HepG2 (cell line): Measurements from ENCODE around the gene YEATS2. TPM values are rescaled to one million over a fixed set of nuclear protein-coding genes. Genes with fewer than 3 reads are reported as not detected.

ENCODE experiments used
- ATAC-seq: fragments of 200-7000 bp; cut with Tn5 transposase; 3 replicates; pipeline ENCODE4 v1.9.1; 2020; ENCODE audit warnings: mild to moderate bottlenecking, moderate library complexity
- BruUV-seq: library from RNA; stranded (reverse); fragments of 400-500 nt; replicated peaks from 2 replicates; lab custom pipeline; 2021; lab: Mats Ljungman, UMichigan
- CTCF ChIA-PET: fragments of 300-600 bp; formaldehyde crosslinking; extraction: SDS; loops from one replicate; lab custom pipeline; 2021; ENCODE audit warnings: low total read pairs, inconsistent platforms, low intra/inter-chr PET ratio; lab: Yijun Ruan, JAX
- POLR2A ChIA-PET: fragments of 350-600 bp; sonication (Branson Sonifier 250); formaldehyde crosslinking; loops from one replicate; lab custom pipeline; 2020; ENCODE audit warnings: antibody characterized with exemption, inconsistent platforms; lab: Yijun Ruan, JAX
- DNase-seq: peaks from one replicate; pipeline ENCODE4 v3.0.0-alpha.2; 2015; ENCODE audit warnings: low spot score
- FAIRE-seq: peaks from 3 replicates; lab custom pipeline; 2011; peaks lifted over from hg19 to GRCh38; lab: Jason Lieb, UNC
- H2AFZ ChIP-seq: one replicate; pipeline ENCODE4 v1.6.1; 2011; ENCODE audit warnings: low read length, inconsistent platforms
- H3K27ac ChIP-seq: fragments of 300-600 bp; 3 replicates; pipeline ENCODE4 v1.8.0; 2011; ENCODE audit warnings: mixed run types, mild to moderate bottlenecking, mixed read lengths, low read length, inconsistent platforms; ENCODE audit not compliant: insufficient read depth; ENCODE audit errors: extremely low read length
- H3K27me3 ChIP-seq, 2 experiments: fragments of 200-600 bp in 1 of 2; 2 replicates in 1 of 2; 3 replicates in 1 of 2; pipeline versions ENCODE4 v1.6.0 to v1.8.0; 2011; ENCODE audit warnings: low read length in 2 of 2, mild to moderate bottlenecking in 2 of 2, moderate library complexity in 2 of 2, inconsistent platforms in 1 of 2; ENCODE audit not compliant: insufficient read depth in 2 of 2, control insufficient read depth in 1 of 2
- H3K36me3 ChIP-seq, 2 experiments: fragments of 200-600 bp in 1 of 2; replicated peaks in 1 of 2; 2 replicates in 1 of 2; 3 replicates in 1 of 2; pipeline versions ENCODE4 v1.5.1 to v1.8.0; 2011; ENCODE audit warnings: low read length in 2 of 2, inconsistent platforms in 1 of 2; ENCODE audit not compliant: insufficient read depth in 2 of 2, control insufficient read depth in 1 of 2
- H3K4me1 ChIP-seq: 2 replicates; pipeline ENCODE4 v1.5.1; 2012; ENCODE audit warnings: low read length, inconsistent platforms; ENCODE audit not compliant: insufficient read depth
- H3K4me2 ChIP-seq: 2 replicates; pipeline ENCODE4 v1.6.0; 2011; ENCODE audit warnings: low read depth, low read length, inconsistent platforms
- H3K4me3 ChIP-seq, 3 experiments: fragments of 200-600 bp in 1 of 3; sonication (generic), shearing (Covaris generic) in 1 of 3; replicated peaks in 1 of 3; 2 replicates each; pipeline ENCODE4 v1.5.1; 2011 to 2016; ENCODE audit warnings: low read length in 3 of 3, inconsistent platforms in 2 of 3, low read depth in 2 of 3, mild to moderate bottlenecking in 2 of 3, control low read depth in 1 of 3, mixed read lengths in 1 of 3; ENCODE audit not compliant: insufficient read depth in 1 of 3
- H3K79me2 ChIP-seq: one replicate; pipeline ENCODE4 v1.6.1; 2011; ENCODE audit warnings: low read length, inconsistent platforms; ENCODE audit not compliant: insufficient read depth
- H3K9ac ChIP-seq: 2 replicates; pipeline ENCODE4 v1.6.0; 2011; ENCODE audit warnings: mild to moderate bottlenecking, low read depth, low read length, inconsistent platforms; ENCODE audit not compliant: insufficient read depth
- H3K9me3 ChIP-seq: 2 replicates; pipeline ENCODE4 v1.5.1; 2012; ENCODE audit warnings: mild to moderate bottlenecking, low read length
- H4K20me1 ChIP-seq: 2 replicates; pipeline ENCODE4 v1.6.0; 2011; ENCODE audit warnings: inconsistent platforms, mild to moderate bottlenecking, low read length, moderate library complexity; ENCODE audit not compliant: insufficient read depth
- CEBPB ChIP-seq: IDR thresholded peaks from 2 replicates; pipeline ENCODE4 v1.6.1; 2011; ENCODE audit warnings: low read depth, low read length, improper control_type of control experiment, borderline replicate concordance
- FOXA3 ChIP-seq: IDR thresholded peaks from 2 replicates; pipeline ENCODE4 v1.6.1; 2016; ENCODE audit warnings: missing genetic modification reagents, missing compliant biosample characterization
- GATAD1 ChIP-seq: IDR thresholded peaks from 2 replicates; pipeline ENCODE4 v1.6.1; 2016; ENCODE audit warnings: missing genetic modification reagents, missing compliant biosample characterization
- GFI1 ChIP-seq: sonication (generic); formaldehyde crosslinking; IDR thresholded peaks from 2 replicates; pipeline ENCODE4 v1.5.0; 2020; ENCODE audit warnings: missing genetic modification reagents, mild to moderate bottlenecking, borderline replicate concordance
- HES4 ChIP-seq: sonication (generic); formaldehyde crosslinking; IDR thresholded peaks from 2 replicates; pipeline ENCODE4 v1.9.0; 2021; ENCODE audit warnings: mild to moderate bottlenecking, missing genetic modification reagents, borderline replicate concordance
- IRF2 ChIP-seq: IDR thresholded peaks from 2 replicates; pipeline ENCODE4 v1.6.1; 2018; ENCODE audit warnings: missing genetic modification reagents, missing compliant biosample characterization
- MED1 ChIP-seq: sonication (generic); formaldehyde crosslinking; IDR thresholded peaks from 2 replicates; pipeline ENCODE4 v1.4.0; 2020; ENCODE audit warnings: missing genetic modification reagents
- PHF8 ChIP-seq: sonication (generic); formaldehyde crosslinking; IDR thresholded peaks from 2 replicates; pipeline ENCODE4 v1.5.0; 2020; ENCODE audit warnings: missing genetic modification reagents
- PLRG1 ChIP-seq: fragments of 450-650 bp; conservative IDR thresholded peaks from 2 replicates; pipeline ENCODE4 v1.6.1; 2016
- RXRA ChIP-seq: sonication (generic); formaldehyde crosslinking; IDR thresholded peaks from 2 replicates; pipeline ENCODE4 v1.5.1; 2020; ENCODE audit warnings: missing genetic modification reagents
- TOE1 ChIP-seq: sonication (generic); formaldehyde crosslinking; IDR thresholded peaks from 2 replicates; pipeline ENCODE4 v1.4.0; 2020; ENCODE audit warnings: mild to moderate bottlenecking, missing genetic modification reagents
- ZC3H4 ChIP-seq: sonication (generic); formaldehyde crosslinking; IDR thresholded peaks from 2 replicates; pipeline ENCODE4 v1.4.0; 2020; ENCODE audit warnings: missing genetic modification reagents, borderline replicate concordance
- ZFP62 ChIP-seq: sonication (generic); formaldehyde crosslinking; IDR thresholded peaks from 2 replicates; pipeline ENCODE4 v1.4.0; 2020; ENCODE audit warnings: missing genetic modification reagents
- ZNF256 ChIP-seq: sonication (generic); formaldehyde crosslinking; conservative IDR thresholded peaks from 2 replicates; pipeline ENCODE4 v1.4.0; 2020; ENCODE audit warnings: missing genetic modification reagents
- ZNF333 ChIP-seq: sonication (generic); formaldehyde crosslinking; IDR thresholded peaks from 2 replicates; pipeline ENCODE4 v1.4.0; 2020; ENCODE audit warnings: mild to moderate bottlenecking, missing genetic modification reagents, borderline replicate concordance
- ZNF530 ChIP-seq: sonication (generic); formaldehyde crosslinking; IDR thresholded peaks from 2 replicates; pipeline ENCODE4 v1.5.0; 2020; ENCODE audit warnings: low read depth, mild to moderate bottlenecking, missing genetic modification reagents
- ZNF546 ChIP-seq: sonication (generic); formaldehyde crosslinking; conservative IDR thresholded peaks from 2 replicates; pipeline ENCODE4 v1.8.1; 2023; ENCODE audit warnings: mild to moderate bottlenecking, missing genetic modification reagents
- ZNF841 ChIP-seq: sonication (generic); formaldehyde crosslinking; IDR thresholded peaks from 2 replicates; pipeline ENCODE4 v1.8.1; 2023; ENCODE audit warnings: missing genetic modification reagents, borderline replicate concordance
- ZNF878 ChIP-seq: sonication (generic); formaldehyde crosslinking; IDR thresholded peaks from 2 replicates; pipeline ENCODE4 v1.8.1; 2023; ENCODE audit warnings: mild to moderate bottlenecking, missing genetic modification reagents, moderate library complexity
- ZSCAN5A ChIP-seq: sonication (generic); formaldehyde crosslinking; IDR thresholded peaks from 2 replicates; pipeline ENCODE4 v1.8.0; 2022; ENCODE audit warnings: mild to moderate bottlenecking, missing genetic modification reagents, borderline replicate concordance
- WGBS: methylation state at CpG from one replicate; pipeline ENCODE4 v1.1.6; 2017; ENCODE audit warnings: low lambda C conversion rate; 5-methylcytosine and 5-hydroxymethylcytosine counted together
- in situ Hi-C: cut with HindIII; loops from 2 replicates; pipeline ENCODE4 v1.10.0; 2017; ENCODE audit warnings: low pct_unique_long_range_greater_than_20kb; ENCODE audit not compliant: extremely low pct_ligation_motif_present
- intact Hi-C: fragments of 100-400 bp; cut with micrococcal nuclease; formaldehyde crosslinking; loops from one replicate; pipeline ENCODE4 v1.10.0; 2022; ENCODE audit not compliant: unreplicated experiment
- polyA plus RNA-seq, 8 experiments: library from polyadenylated mRNA; depleted of rRNA in 3 of 8; stranded (reverse) in 7 of 8; unstranded in 1 of 8; fragments of >200 nt; fragmentation: Illumina TruSeq in 4 of 8; extraction: Trizol in 4 of 8; gene quantifications; 2 replicates each; pipeline versions ENCODE4 v1.2.1 to v1.2.3, GENCODE V29; 2011 to 2016; ENCODE audit warnings: low read depth in 4 of 8, missing spikeins in 1 of 8, mixed read lengths in 1 of 8; ENCODE audit not compliant: insufficient read depth in 1 of 8
- total RNA-seq, 5 experiments: library from RNA; depleted of rRNA; stranded (reverse); fragments of >200 nt; fragmentation: Illumina TruSeq; extraction: Trizol; gene quantifications; 2 replicates each; pipeline ENCODE4 v1.2.3, GENCODE V29; 2016; ENCODE audit warnings: low read depth in 1 of 5
- TF ChIP-seq, protein P1 (sequence below): sonication (generic); formaldehyde crosslinking; IDR thresholded peaks from 2 replicates; pipeline ENCODE4 v1.9.0; 2021; ENCODE audit warnings: missing genetic modification reagents, mild to moderate bottlenecking, borderline replicate concordance
- TF ChIP-seq, protein P2 (sequence below): sonication (generic); formaldehyde crosslinking; conservative IDR thresholded peaks from 2 replicates; pipeline ENCODE4 v1.4.0; 2020; ENCODE audit warnings: missing genetic modification reagents

Gene YEATS2
- total and polyA plus RNA-seq, 2 of the 13 experiments (the other 11 are each of a cell fraction or from before 2014, with no cell fraction given), result 18.6 to 33.7 TPM

DNA sequence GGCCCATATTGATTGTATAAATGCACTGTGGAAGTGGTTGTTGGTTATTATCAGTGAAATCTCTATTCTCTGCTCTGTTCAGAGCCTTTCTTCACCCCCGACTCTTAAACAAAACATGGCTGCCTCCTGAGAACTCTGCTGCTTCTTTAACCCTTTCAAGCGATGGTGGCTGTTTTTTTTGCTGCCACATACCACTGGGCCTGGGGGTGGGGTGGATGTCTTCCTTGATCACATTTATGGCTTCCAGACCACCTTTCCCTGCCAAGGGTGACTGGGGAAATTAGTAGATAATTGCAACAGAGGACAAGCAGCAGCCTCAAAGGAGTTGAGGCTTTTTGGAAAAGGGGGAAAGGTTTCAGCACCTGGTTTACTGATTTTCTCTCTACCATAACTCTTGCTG lies 32.8 kb downstream of the YEATS2 start (continued):
- TF ChIP-seq ZNF546 (CRISPR knock-in tag) (no peak), CEBPB (no peak)

DNA sequence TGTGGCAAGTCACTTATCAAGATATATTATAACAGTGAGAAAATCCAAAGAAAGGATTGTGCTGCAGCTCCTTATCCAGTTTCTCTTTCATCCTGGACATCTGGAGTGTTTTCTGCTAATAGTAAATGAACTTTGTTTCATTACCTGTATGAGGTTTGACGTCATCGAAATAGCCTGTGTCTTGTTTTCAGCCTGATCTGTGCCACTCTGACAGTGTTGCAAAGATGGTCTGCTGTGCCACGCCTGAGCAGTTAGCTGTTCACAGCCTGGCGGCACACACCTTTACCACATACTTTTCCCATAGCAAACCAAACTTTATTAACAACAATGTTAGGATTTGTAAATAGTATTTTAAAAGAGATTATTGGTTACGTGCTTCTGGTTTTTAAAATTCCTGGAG lies 34.0 kb downstream of the YEATS2 start:
- Histone ChIP-seq H3K79me2 (no peaks in the 10 kb centered on the region), H3K27ac (no peak overlapping the region), H3K27me3 (no peaks in the 10 kb centered on the region), H3K36me3 (peaks cover 13 to 80% of the 10 kb centered on the region in 2 experiments; a peak in 4 of 5 replicates), H3K9me3 (no peaks in the 10 kb centered on the region), H3K4me2 (no peak overlapping the region), H3K4me3 (no peak overlapping the region), H3K9ac (no peak overlapping the region), H2AFZ (no peak overlapping the region), H3K4me1 (no peaks in the 10 kb centered on the region), H4K20me1 (no peaks in the 10 kb centered on the region)
- ChIA-PET POLR2A (no interaction called here), CTCF (no interaction called here)
- intact Hi-C loops (no loop called here), in situ Hi-C loops (no loop called here)
- FAIRE-seq, result no peak
- 97% methylated on average over 5 of the region's 5 CpGs for WGBS
- no TSS peak for BruUV-seq
- TF ChIP-seq ZSCAN5A (CRISPR knock-in tag) (no peak), ZNF530 (no peak), GATAD1 (CRISPR knock-in tag) (no peak), GFI1 (CRISPR knock-in tag) (no peak), IRF2 (CRISPR knock-in tag) (no peak), ZC3H4 (CRISPR knock-in tag) (no peak), ZNF878 (no peak), ZFP62 (no peak), PLRG1 (no peak), ZNF333 (CRISPR knock-in tag) (no peak), FOXA3 (CRISPR knock-in tag) (no peak), MED1 (CRISPR knock-in tag) (no peak), HES4 (CRISPR knock-in tag) (no peak), PHF8 (CRISPR knock-in tag) (no peak), TOE1 (no peak), ZNF256 (CRISPR knock-in tag) (no peak), ZNF841 (CRISPR knock-in tag) (no peak), RXRA (CRISPR knock-in tag) (no peak)
- TF ChIP-seq, protein P1, sequence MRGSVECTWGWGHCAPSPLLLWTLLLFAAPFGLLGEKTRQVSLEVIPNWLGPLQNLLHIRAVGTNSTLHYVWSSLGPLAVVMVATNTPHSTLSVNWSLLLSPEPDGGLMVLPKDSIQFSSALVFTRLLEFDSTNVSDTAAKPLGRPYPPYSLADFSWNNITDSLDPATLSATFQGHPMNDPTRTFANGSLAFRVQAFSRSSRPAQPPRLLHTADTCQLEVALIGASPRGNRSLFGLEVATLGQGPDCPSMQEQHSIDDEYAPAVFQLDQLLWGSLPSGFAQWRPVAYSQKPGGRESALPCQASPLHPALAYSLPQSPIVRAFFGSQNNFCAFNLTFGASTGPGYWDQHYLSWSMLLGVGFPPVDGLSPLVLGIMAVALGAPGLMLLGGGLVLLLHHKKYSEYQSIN, result no peak
- TF ChIP-seq, protein P2, sequence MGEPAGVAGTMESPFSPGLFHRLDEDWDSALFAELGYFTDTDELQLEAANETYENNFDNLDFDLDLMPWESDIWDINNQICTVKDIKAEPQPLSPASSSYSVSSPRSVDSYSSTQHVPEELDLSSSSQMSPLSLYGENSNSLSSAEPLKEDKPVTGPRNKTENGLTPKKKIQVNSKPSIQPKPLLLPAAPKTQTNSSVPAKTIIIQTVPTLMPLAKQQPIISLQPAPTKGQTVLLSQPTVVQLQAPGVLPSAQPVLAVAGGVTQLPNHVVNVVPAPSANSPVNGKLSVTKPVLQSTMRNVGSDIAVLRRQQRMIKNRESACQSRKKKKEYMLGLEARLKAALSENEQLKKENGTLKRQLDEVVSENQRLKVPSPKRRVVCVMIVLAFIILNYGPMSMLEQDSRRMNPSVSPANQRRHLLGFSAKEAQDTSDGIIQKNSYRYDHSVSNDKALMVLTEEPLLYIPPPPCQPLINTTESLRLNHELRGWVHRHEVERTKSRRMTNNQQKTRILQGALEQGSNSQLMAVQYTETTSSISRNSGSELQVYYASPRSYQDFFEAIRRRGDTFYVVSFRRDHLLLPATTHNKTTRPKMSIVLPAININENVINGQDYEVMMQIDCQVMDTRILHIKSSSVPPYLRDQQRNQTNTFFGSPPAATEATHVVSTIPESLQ (CRISPR knock-in tag), result no peak
- ATAC-seq, result no peak
- no peak for DNase-seq
